GM04504 (cell line): Measurements from ENCODE around the gene ITGA2B.
"Not testable (repeated sequence)": the region's sequence is repeated elsewhere in the genome, so short reads cannot be mapped to it uniquely, and the experiment has no call there.

Experiments used
- DNase-seq: peaks from one replicate; pipeline ENCODE4 v3.0.0-alpha.2; 2012; ENCODE audit warnings: low read depth

The ITGA2B gene

DNA sequence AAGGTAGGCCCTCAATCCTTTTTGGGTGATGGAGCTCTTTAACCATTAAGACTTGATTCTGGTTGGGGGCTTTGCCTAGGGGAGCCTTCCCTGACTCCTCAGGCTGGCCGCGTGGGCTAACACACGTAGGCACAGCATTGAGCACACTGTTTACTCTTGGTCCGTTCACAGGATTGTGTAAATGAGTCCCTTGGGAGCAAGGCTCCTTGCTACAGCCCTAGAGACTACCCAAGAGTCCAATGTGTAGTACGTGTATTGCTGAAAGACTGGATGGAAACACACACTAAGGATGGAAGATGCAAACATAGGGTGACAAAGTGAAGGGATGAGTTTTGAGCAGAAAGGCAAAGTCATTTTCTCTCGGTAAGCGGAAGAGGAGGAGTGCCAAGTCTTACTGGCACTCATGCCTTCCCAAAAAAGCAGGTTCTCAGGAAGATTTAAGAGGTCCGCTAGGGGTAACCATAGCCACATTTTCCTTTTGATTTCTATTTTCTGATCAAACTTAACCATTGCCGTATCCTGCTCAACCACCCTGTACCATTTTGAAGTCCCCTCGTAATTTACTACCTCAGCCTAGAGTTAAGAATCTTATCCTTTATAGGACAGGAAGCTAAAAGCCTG, 911 bp upstream of the ITGA2B start:
- DNase-seq: no peak

DNA sequence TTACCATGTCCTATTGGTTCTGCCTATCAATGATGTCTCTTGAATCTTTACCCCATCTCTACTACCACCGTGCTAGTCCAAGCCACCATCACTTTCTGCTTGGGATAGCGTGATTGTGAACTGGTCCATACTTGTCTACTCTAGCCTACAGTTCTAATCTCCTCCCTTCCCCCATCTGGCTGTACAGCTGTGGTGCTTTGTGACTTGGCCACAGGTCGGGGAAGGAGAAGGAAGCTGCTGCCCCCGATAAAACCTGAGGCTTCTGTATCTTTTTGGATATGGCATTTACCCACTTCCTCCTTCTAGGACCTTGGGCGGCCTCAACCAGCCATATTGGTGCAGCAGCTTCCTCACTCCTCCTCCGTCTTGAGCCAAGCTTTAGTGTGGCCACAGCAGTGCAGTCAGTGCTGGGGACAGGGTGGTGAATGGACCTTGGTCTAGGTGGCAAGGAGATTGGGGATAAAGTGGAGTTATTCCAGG, 314 bp upstream of the ITGA2B start:
- no peak for DNase-seq

DNA sequence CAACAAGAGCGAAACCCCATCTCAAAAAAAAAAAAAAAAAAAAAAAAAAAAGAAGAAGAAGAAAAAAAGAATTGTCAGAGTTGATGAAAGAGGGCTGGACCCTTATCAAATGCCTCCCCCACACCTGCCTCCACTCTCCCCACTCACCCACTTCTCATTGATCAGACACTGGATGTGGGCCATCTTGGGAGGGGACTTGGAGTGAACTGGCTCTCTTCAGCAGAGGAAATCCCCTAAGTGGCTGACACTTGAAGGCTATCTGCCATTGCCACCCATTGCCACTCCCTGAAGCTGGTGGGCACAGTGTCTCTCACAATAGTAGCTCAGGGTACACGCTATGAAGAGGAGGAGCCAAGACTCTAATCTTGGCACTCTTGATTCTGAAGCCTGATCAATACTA, 1.6 kb downstream of the ITGA2B start:
- DNase-seq: no peak

DNA sequence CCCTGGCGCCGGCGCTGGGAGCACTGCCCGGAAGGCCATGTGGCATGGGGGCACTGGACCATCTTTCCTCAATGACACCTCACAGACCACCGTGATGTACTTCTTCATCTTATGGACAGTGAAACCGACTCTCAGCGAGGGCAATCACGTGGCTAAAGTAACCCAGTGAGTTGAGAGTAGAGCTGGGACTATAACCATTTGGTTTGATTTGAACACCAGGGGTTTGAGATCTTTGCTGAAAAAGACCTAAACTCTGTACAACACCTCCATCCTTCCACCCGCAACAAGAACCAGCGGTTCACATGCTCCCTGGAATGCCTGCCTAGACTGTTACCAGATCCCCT, 3.3 kb downstream of the ITGA2B start:
- no peak for DNase-seq

DNA sequence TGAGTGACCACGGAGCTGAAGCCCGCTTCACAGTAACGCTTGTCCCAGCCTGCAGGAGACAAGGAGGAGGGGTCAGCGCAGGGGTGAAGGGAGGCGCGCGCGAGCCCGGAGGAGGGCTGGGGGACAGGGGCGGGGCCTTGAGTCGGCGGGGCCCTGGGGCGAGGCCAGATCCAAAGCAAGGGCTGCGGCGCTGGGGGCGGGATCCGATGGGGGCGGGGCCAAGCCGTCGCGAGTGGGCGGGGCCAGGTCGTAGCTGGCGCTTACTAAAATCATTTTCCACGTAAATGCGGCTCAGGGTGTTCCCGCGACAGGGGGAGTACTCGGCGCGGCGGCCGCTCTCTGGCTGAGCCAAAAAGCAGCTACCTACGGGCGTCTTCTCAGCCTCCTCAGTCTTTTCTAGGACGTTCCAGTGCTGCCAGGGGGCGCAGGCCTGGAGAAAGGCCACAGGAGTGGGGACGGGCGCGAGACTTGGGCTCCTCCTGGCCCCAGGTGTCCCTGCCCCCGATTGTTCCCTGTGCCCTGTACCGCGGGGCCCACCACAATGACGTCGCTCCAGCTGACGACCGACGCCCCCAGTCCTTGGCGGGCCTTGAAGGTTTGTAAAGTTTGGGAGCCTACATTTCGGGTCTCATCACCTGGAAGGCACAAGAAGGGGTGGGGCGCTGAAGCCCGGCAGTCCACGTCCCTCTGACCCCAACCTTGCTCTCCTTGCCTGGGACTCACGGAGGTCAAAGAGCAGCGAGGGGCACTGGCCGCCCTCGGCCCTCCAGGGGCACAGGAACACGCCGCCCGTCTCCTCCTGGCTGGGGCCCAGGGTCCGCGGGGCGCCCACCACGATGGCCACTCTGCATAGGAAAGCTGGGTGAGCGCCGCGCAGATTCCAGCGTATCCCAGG, 3.9 kb downstream of the ITGA2B start:
- DNase-seq: no peak

DNA sequence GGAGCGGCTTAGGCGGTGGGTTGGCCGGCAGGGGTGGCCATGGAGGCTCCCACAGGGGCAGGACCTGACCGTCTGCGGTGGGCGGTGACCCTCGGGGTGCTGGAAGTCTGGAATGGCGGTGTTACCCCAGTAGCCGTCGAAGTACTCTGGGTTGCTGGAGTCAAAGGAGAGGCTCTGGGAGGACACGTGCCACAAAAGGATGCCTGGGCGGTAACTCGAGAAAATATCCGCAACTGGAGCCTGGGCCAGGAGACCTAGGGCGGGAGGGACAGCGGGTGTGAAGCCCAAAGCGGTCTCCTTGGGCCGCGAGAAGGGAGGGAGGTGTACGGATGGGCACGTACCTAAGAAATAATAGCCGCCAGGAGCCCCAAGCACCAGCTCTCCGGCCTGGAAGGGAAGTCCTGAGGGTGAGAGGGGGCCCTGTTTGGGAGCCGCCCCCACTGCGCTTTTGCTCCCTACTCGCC, 4.6 kb downstream of the ITGA2B start:
- DNase-seq: no peak

DNA sequence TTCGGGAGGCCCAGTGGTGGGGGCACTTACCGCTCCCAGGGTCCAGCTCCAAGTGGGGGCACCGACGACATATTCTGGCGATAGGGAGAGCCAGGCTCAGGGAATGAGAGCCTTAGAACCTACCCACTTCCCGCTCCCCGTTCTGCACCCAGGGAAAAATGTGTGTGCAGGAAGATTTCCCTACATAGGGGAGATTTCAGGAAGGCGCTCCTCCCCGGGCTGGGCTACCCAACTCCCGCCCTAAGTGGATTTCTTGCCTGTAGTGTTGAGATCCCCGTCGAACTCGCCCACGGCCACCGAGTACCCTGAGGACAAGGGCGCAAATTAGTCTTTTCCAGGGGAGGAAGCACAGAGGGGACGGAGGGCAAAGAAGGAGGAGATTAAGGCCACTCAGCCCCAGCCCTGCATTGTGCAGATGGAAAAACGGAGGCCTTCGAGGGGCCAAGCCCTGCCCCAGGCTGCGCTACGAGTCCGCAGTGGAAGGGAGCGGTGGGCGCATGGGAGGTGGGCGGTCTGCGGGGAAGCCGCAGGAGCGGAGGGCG, 5.1 kb downstream of the ITGA2B start:
- DNase-seq: no peak

DNA sequence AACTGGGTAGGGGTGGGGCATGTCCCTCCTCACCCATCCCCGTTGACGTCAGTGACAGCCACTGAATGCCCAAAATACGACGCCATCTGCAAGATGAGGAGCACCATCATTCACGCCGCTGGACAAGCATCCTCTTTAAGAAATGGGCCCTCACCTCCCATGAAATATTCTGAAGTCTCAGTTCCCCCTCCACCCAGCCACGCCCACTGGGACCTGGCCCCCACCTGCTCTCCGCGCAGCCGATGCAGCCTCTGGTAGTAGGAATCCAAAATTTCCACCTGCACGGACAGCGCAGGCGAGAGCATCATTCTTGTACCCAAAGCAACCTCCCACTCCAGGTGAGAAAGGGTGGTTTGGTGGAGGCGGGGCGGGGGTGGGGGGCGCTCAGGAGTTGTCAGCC, 5.6 kb downstream of the ITGA2B start:
- DNase-seq: no peak

DNA sequence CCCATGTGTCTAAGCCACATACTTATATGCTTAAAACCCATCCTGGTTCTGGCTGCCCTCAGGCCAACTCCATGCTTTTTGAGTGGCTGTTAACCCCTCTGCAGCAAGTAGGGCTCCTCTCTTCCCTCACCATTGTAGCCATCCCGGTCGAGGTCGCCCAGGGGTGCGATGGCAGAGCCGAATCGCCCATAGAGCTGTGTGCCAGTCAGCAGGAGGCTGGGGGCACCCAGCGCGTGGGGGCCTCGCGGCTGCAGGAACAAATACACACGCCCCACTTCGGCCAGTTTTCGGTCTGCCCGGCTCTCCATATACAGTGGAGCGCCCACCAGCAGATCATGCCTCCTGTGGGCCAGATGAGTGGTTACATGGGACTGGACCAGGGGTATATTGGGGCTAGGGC, 6.1 kb downstream of the ITGA2B start:
- no peak for DNase-seq

DNA sequence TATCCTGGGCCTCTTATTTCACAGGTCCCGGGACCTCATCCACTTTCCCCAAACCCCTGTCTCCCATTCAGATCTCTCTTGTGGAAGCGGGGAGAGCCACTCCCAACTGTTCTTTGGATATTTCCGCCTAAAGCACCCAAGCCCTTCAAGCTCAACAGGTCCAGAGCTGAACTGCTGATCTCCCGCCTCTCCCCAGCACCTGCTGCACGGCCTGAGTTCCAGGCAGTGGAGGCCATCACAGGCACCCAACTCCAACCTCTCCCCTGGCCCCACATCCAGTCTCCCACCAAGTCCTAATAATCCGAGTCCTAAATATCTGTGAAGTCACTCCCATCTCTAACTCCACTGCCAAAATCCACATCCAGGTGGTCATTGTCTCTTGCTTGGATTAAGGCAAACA, 6.5 kb downstream of the ITGA2B start:
- DNase-seq: no peak

DNA sequence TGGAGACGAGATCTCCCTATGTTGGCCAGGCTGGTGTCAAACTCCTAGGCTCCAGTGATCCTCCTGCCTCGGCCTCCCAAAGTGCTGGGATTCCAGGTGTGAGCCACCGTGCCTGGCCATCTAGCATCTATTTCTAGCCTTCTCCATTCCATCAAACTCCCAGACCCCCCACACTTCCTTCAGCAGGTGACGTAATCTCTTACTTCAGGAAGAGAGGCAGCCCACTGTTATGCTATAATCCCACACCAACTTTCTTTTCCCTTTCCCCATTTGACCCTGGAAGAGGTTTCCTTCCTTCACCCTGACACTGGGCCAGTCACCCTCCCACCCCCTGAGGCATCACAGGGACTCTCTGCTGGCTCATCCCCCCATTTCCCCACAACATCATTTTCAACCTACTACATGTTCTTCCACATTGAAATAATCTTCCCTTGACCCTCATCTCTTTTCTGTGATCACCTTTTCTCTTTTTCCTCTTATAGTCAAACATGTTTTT, 7.6 kb downstream of the ITGA2B start:
- no peak for DNase-seq

DNA sequence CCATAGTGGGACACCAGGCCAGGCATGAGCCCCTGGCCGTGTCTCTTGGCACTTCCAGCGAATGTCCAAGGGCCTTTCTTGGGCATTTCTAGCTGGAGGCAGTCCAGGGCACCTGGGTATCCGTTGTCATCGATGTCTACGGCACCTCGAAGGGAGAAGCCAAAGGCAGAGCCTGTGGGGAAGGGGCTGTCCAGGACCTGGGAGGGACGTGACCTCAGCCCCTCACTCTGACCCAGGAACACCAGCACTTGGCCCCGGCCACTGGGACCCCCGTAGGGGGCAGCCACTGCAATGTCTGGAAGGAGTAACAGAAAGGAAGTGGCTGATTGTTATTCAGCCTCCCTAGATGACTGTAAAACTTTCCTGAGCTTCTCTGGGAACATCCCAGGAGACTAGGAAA, 8.7 kb downstream of the ITGA2B start:
- DNase-seq: no peak

DNA sequence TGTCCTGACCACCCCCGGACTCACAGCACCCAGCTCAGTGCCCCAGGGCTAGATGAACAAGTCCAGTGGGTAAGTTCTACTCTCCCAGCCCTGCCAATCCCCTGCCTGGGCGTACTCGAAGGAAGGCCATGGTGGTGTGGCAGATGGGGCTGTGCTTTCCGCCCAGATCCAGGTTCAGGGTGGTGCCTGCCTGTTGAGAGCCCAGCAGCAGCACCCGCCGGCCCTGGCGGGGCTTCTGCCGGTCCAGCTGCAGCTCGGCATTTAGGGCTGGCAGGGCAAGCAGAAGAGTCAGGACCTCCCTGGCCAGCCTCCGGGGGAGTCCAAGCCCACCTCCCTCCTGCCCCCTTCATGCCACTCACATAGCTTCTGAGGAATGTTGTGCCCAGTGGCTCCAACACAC, 9.6 kb downstream of the ITGA2B start:
- DNase-seq: no peak

DNA sequence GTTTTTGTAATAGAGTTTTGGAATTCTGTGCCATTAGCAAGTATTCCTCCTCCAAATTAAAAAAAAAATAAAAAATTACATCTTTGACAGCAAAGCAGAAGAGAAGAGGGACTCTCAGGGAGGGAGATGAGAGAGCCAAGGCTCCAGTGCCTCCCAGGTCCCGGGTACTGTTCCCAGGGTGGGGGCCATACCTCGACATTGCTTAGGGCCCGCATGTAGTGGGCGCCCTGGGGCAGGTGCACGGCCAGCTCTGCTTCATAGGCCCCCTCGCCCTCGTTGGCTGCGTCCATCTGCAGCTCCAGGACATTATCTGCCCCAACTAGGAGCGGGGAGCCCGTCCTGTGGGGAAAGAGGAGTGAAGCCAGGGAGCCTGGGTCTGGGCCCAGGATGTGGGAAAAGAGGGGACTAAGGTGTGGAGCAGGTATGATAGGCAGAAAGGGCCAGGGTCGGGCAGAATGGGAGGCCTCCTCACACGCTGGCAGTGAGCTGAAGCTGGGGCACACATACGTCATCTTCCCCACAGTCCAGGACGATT, 11.2 kb downstream of the ITGA2B start:
- DNase-seq: no peak

DNA sequence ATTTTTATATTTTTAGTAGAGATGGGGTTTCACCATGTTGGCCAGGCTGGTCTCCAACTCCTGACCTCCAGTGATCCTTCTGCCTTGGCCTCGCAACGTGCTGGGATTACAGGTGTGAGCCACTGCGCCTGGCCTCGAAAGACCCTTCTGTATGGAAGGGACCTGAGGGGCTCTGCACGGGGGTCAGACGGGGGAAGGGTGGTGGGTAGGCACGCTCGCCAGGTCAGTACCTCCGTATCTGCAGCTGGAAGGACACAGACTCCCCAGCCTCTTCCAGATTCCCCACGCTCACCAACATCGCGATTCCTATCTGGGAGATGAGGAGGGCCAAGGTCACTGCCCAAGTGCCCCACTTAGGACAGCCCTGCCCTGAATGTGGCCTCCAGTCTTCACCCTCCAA, 12.7 kb downstream of the ITGA2B start:
- no peak for DNase-seq

DNA sequence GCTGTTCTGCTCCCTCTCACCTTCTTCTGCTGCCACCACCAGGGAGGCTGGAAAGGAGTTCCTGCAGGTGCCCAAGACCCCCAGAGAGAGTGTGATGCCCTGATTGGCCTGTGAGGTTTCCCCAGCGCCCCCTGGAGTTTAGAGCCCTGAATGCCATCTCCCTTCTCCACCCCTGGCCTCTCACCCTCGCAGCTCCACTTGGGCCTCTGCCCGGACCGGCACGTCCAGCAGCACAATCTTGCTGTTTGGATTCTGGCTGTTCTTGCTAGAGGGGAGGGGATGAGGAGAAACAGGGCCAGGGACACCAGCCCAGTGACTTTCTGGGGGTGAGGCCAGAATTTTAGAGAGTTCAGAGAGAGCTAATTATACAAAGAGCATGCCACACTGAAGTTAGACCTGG, 13.3 kb downstream of the ITGA2B start:
- no peak for DNase-seq

DNA sequence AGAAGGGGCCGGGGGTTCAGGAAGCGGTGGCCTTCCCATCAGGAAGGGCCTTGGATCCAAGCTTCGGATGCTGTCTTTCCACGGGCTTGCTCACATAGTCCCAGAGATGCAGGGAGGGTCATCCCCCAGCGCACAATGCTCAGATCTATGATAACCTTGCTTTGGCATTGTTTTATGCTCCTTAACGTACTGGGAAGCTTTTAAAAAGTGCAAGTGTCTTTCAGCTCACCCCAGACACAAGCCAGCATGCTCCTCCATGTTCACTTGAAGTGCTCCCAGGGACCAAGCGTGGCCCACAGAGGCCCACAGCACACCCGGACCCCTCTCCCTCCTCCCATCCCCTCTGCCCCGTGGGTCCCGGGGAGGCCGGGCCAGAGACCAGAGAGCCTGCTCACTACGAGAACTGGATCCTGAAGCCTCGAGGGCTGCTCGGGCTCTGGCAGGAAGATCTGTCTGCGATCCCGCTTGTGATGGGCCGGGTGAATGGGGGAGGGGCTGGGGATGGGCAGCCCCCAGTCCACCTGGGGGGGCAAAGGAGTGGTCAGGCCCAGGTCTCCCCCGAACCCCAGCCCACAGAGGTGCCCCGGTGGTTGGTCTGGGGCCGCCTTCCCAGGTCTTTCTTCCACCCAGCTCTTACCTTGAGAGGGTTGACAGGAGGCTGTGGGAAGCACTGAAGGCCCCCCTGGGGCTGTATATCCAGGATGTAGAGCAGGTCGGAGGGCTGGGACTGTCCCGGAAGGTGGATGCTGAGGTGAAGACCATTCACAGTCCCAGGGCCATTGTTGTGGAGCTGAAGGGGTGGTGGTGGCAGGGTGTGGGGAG, 14.0 kb downstream of the ITGA2B start:
- DNase-seq: no peak

DNA sequence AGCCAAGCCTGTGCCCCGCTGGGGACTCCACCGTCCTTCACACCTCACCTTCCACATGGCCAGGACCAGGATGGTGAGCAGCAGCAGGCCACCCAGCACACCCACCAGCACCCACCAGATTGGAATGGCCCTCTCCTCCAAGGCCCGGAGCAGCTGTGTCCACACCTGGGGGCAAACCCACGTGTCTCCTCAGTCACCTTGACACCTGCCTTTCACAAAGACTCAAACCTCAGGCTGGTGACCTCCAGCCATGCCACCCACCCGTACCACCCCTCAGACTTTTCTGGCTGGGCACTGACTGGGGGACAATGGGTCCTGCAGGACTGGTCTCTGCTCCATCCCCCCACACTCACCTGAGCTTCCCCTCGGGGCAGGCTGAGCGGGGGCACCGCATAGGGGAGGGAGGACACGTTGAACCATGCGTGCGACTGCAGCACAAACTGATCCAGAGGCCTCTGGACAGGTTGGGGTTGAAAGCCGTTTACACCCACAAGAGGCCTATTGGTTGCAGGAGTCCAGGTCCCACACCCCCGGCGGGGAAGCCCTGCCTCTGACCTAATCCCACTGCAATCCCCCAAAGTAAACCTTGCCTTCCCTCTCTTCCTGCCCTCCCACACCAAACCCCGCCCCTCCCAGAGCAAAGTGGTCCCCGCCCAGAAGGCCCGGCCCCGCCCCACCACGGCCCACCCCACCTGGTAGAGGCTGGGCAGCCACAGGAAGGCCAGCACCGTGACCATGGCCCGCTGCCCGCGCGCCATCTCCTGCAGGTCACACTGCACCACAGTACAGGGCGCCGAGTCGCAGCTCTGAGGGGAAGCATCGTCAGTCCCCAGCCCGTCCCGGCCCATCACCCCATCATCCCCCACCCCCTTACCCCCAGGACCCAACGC, 14.9 kb downstream of the ITGA2B start:
- DNase-seq: no peak

DNA sequence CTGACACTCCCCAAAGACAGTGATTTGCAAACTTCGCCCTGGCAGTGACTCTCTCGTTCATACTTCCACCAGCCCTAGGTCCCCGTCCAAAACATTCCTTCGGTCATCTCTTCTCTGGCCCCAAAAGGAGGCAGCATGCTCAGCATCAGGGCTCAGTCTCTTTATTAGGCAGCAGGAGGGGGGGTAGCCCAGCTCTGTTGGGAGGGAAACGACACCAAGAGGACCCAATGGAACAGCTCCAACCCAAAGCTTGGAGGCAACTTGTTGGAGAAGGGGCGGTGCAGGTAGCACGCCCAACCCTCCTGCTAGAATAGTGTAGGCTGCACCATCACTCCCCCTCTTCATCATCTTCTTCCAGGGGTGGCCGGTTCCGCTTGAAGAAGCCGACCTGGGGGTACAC, 17.4 kb downstream of the ITGA2B start:
- no peak for DNase-seq

DNA sequence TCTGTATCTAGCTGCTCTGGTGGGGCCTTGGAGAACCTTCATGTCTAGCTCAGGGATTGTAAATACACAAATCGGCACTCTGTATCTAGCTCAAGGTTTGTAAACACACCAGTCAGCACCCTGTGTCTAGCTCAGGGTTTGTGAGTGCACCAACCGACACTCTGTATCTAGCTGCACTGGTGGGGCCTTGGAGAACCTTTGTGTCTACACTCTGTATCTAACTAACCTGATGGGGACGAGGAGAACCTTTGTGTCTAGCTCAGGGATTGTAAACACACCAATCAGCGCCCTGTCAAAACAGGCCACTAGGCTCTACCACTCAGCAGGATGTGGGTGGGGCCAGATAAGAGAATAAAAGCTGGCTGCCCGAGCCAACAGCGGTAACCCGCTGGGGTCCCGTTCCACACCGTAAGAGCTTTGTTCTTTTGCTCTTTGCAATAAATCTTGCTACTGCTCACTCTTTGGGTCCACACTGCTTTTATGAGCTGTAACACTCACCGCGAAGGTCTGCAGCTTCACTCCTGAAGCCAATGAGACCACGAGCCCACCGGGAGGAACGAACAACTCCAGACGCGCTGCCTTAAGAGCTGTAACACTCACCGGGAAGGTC, 19.9 kb downstream of the ITGA2B start:
- not testable (repeated sequence) for DNase-seq
